Muscle of leg (tissue), 11 donors: Measurements from ENCODE around the gene VAV2. TPM values are rescaled to one million over a fixed set of nuclear protein-coding genes. Genes with fewer than 3 reads are reported as not detected.

ENCODE experiments used
- DNase-seq: peaks from one replicate; pipeline ENCODE4 v3.0.0; 2013
- H3K27ac ChIP-seq: one replicate; pipeline ENCODE4 v1.5.1; 2013; ENCODE audit warnings: mild to moderate bottlenecking, low read length, control low read depth
- H3K27me3 ChIP-seq: one replicate; pipeline ENCODE4 v1.6.1; 2013; ENCODE audit warnings: low read length; ENCODE audit not compliant: control insufficient read depth, insufficient read depth
- H3K36me3 ChIP-seq: one replicate; pipeline ENCODE4 v1.6.1; 2013; ENCODE audit warnings: low read length; ENCODE audit not compliant: control insufficient read depth, insufficient read depth
- H3K4me1 ChIP-seq: one replicate; pipeline ENCODE4 v1.6.1; 2013; ENCODE audit warnings: low read length; ENCODE audit not compliant: control insufficient read depth, insufficient read depth
- H3K4me3 ChIP-seq: one replicate; pipeline ENCODE4 v1.5.1; 2013; ENCODE audit warnings: low read length, control low read depth
- H3K9me3 ChIP-seq: replicated peaks from 2 replicates; pipeline ENCODE4 v1.6.1; 2013; ENCODE audit warnings: low read depth, low read length; ENCODE audit not compliant: control insufficient read depth
- whole genome bisulfite sequencing: methylation state at CpG from one replicate; pipeline ENCODE4 v1.1.5; 2013; ENCODE audit warnings: missing lambda C conversion rate; ENCODE audit not compliant: insufficient coverage; 5-methylcytosine and 5-hydroxymethylcytosine counted together
- polyA plus RNA-seq, 8 donors: library from polyadenylated mRNA; unstranded; fragments of 120-200 nt; gene quantifications; one replicate each; pipeline versions ENCODE4 v1.2.1 to v1.2.3, GENCODE V29; 2013; ENCODE audit warnings: inconsistent platforms in 1 of 8, low replicate concordance in 1 of 8; ENCODE audit not compliant: insufficient read length in 8 of 8, insufficient read depth in 1 of 8
- total RNA-seq: library from RNA; stranded (reverse); fragments of 120-200 nt; gene quantifications from one replicate; pipeline ENCODE4 v1.2.4, GENCODE V29; 2013

The VAV2 gene
- total and polyA plus RNA-seq, 9 donors: 7.4 to 19.1 (median 16.0) TPM

GRCh38 chr9:133731876-133732638, 260.1 kb downstream of the VAV2 start:
- H3K4me3 ChIP-seq: no peak overlapping the region
- H3K4me1 ChIP-seq: peaks cover 15% of the 10 kb centered on the region
- no peaks in the 10 kb centered on the region for H3K9me3 ChIP-seq
- WGBS: 70% methylated on average over 20 of the region's 30 CpGs
- DNase-seq: peak; percentile 76
- H3K36me3 ChIP-seq: no peaks in the 10 kb centered on the region
- H3K27me3 ChIP-seq: peaks cover 4% of the 10 kb centered on the region
- no peak overlapping the region for H3K27ac ChIP-seq

DNA sequence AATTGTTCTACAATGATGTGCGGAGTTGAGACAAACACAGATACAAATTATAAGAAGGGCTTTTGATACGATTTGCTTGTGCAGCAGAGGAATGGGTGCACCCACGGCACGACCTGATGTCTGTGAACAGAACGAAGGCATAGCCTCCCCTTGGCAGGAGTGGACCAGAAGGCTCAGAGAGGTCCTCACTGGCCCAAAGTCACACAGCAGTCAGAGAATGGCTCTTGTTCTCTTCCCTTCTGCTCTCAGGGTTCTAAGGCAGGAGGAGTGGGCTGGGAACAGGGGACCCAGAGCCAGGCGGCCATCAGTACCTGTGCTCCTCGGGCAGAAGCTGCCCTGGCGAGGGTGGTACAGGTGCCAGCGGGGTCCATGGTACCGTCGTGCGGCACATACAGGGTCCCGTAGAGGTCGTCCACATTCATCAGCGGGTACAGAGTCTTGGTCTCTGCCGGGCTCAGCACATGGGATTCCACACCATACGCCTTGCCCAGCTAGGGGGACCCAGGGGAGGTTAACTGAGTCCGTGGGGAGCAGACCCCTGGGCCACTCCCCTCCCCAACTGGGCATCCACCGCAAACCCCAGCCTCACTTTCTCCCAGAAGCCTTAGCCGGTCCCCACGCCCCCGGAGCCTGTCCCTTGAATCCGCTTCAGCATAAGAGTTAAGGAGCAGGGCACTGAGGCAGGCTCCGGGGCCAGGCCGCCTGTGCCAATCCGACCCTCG, 261.0 kb downstream of the VAV2 start:
- Histone ChIP-seq H3K4me3 (no peak overlapping the region), H3K4me1 (peaks cover 9% of the 10 kb centered on the region), H3K27me3 (peaks cover 4% of the 10 kb centered on the region), H3K36me3 (no peaks in the 10 kb centered on the region), H3K9me3 (no peaks in the 10 kb centered on the region), H3K27ac (no peak overlapping the region)
- no peak for DNase-seq
- 87% methylated on average over 18 of the region's 27 CpGs for WGBS

- no peak for DNase-seq
- H3K36me3 ChIP-seq: no peaks in the 10 kb centered on the region
- H3K4me1 ChIP-seq: peaks cover 6% of the 10 kb centered on the region
- WGBS: 87% methylated on average over 12 of the region's 19 CpGs
- no peak overlapping the region for H3K4me3 ChIP-seq
- H3K27me3 ChIP-seq: peaks cover 4% of the 10 kb centered on the region
- no peaks in the 10 kb centered on the region for H3K9me3 ChIP-seq
- no peak overlapping the region for H3K27ac ChIP-seq
These were observed 262.4 kb downstream of the VAV2 start for GRCh38 chr9:133729617-133730281.

GRCh38 chr9:133728856-133729616, 263.1 kb downstream of the VAV2 start:
- no peak for DNase-seq
- Histone ChIP-seq H3K4me3 (no peak overlapping the region), H3K36me3 (no peaks in the 10 kb centered on the region), H3K27me3 (peaks cover 4% of the 10 kb centered on the region), H3K27ac (no peak overlapping the region), H3K9me3 (no peaks in the 10 kb centered on the region), H3K4me1 (peaks cover 6% of the 10 kb centered on the region)
- WGBS: 83% methylated on average over 8 of the region's 10 CpGs

DNA sequence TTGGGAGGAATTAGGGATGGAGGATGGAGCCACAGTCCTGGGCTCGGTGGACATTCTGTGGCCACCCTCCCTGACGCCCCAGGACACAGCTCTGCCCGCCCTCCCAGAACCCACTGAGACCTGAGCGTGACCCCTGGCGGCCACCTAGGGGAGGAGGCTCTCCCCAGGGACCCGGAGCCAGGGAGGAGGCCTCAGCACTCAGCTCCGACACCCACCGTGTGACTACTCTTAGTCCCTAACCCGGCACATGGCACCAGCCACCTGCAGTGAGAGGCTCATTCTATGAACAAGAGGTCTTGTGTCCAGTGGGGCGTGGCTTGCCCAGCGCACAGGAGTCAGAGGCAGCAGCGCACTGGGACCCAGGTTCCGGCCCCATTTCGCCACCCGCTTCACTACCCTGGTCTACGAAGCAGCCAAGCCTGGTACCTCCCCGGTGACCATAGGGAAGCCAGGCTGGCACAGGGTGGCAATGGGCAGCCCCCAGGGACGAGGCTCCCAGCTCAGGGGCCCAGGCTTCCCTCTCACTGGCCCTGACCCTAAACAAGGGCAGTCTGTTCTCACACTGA, 264.2 kb downstream of the VAV2 start:
- Histone ChIP-seq H3K27me3 (peaks cover 4% of the 10 kb centered on the region), H3K9me3 (no peaks in the 10 kb centered on the region), H3K4me1 (peaks cover 6% of the 10 kb centered on the region), H3K36me3 (no peaks in the 10 kb centered on the region), H3K27ac (no peak overlapping the region), H3K4me3 (no peak overlapping the region)
- WGBS: 86% methylated on average over 16 of the region's 18 CpGs
- no peak for DNase-seq

DNA sequence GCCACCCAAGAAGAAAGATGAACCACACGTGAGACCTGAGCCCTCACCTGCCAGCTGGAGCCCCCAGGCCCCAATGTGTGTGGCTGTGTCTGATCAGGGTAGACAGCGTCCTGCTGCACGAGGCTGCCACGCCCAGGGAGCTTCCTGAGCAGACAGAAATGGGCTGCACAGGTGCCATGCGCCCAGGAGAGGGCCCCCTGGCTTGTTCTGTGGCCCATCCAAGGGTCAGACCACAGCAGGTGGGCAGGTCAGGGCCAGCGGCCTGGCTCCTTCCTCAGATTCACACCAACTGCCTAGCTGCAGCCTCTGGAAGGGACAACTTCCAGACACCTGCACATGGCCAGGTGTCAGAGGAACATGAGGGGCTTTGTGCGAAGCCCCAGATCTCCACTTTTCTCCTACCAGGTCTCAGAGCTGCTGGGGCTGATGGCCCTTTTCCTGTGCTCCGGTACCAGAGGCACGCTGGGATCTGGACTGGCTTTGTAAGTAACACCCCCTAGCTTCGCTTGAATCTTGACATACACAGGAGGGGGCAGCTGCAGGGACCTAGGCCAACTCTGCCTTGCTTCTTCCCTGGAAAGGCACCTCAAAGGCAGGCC, 264.7 kb downstream of the VAV2 start:
- 67% methylated on average over 9 of the region's 10 CpGs for WGBS
- Histone ChIP-seq H3K27me3 (peaks cover 4% of the 10 kb centered on the region), H3K4me1 (peaks cover 6% of the 10 kb centered on the region), H3K9me3 (no peaks in the 10 kb centered on the region), H3K36me3 (no peaks in the 10 kb centered on the region), H3K27ac (no peak overlapping the region), H3K4me3 (no peak overlapping the region)
- no peak for DNase-seq

- peak; percentile 72 for DNase-seq
- Histone ChIP-seq H3K27ac (no peak overlapping the region), H3K4me1 (peaks cover 6% of the 10 kb centered on the region), H3K4me3 (no peak overlapping the region), H3K9me3 (no peaks in the 10 kb centered on the region), H3K36me3 (no peaks in the 10 kb centered on the region), H3K27me3 (peaks cover 4% of the 10 kb centered on the region)
- WGBS: 54% methylated on average over 8 of the region's 14 CpGs
These were observed 265.5 kb downstream of the VAV2 start for GRCh38 chr9:133726401-133727276.

DNA sequence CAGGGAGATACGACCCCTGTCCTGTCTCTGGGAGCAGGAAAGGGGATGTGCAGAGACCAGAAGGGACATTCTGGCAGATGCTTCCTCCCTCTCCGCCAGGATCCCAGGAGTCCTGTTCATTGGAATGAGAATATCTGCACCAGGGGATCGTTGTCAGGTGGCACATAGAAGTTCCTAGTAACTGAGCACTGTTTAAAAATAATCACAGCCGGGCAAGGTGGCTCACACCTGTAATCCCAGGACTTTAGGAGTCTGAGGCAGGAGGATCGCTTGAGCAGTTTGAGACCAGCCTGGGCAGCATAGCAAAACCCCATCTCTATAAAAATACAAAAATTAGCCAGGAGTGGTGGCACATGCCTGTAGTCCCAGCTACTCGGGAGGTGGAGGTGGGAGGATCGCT, 266.2 kb downstream of the VAV2 start:
- Histone ChIP-seq H3K9me3 (no peaks in the 10 kb centered on the region), H3K4me1 (no peaks in the 10 kb centered on the region), H3K27ac (no peak overlapping the region), H3K4me3 (no peak overlapping the region), H3K36me3 (no peaks in the 10 kb centered on the region), H3K27me3 (peaks cover 4% of the 10 kb centered on the region)
- 60% methylated on average over 2 of the region's 7 CpGs for WGBS
- no peak for DNase-seq
